NOMO-1 treated with DMSO at 0.1 percent for 48 hours (cell line): ENCODE measurements around the gene CCL7.

ENCODE experiments used
- DNase-seq: peaks from one replicate; lab custom pipeline; 2025; ENCODE audit not compliant: unreplicated experiment; lab: John Stamatoyannopoulos, UW

Gene CCL7

GRCh38 chr17:34246446-34246845 is 23.6 kb upstream of the CCL7 start:
- DNase-seq = peak; percentile 96

GRCh38 chr17:34246881-34247280 is 23.1 kb upstream of the CCL7 start:
- DNase-seq = peak; percentile 31

- DNase-seq = peak; percentile 76
These were observed 21.5 kb upstream of the CCL7 start for GRCh38 chr17:34248511-34249024.

- DNase-seq = no peak
These were observed 21.0 kb upstream of the CCL7 start for GRCh38 chr17:34249061-34249460.

- DNase-seq = no peak
These were observed 20.5 kb upstream of the CCL7 start for GRCh38 chr17:34249478-34249877.

- no peak for DNase-seq
These were observed 18.8 kb upstream of the CCL7 start for GRCh38 chr17:34251186-34251585.

GRCh38 chr17:34252095-34252443 is 18.0 kb upstream of the CCL7 start:
- DNase-seq = peak; percentile 91

GRCh38 chr17:34252444-34253138 is 17.4 kb upstream of the CCL7 start:
- DNase-seq = no peak

- no peak for DNase-seq
These were observed 16.9 kb upstream of the CCL7 start for GRCh38 chr17:34253139-34253525.

GRCh38 chr17:34254146-34254545 is 15.9 kb upstream of the CCL7 start:
- DNase-seq = no peak

- peak; percentile 41 for DNase-seq
These were observed 15.2 kb upstream of the CCL7 start, which contains the start of gene CCL2 for GRCh38 chr17:34254651-34255380. CCL2 (plus strand) TSS chr17:34255285; CDS start chr17:34255350, 65 bp downstream.

- DNase-seq = no peak
These were observed 14.7 kb upstream of the CCL7 start for GRCh38 chr17:34255381-34255732.

- DNase-seq = no peak
These were observed 14.2 kb upstream of the CCL7 start for GRCh38 chr17:34255841-34256240.

- DNase-seq = no peak
These were observed 12.6 kb upstream of the CCL7 start for GRCh38 chr17:34257299-34257985.

GRCh38 chr17:34257986-34258326 is 12.1 kb upstream of the CCL7 start:
- DNase-seq = no peak

- no peak for DNase-seq
These were observed 10.9 kb upstream of the CCL7 start for GRCh38 chr17:34259146-34259545.

- DNase-seq = no peak
These were observed 9.2 kb upstream of the CCL7 start for GRCh38 chr17:34260861-34261260.

GRCh38 chr17:34261568-34262337 is 8.3 kb upstream of the CCL7 start:
- peak; percentile 26 for DNase-seq

- peak; percentile 16 for DNase-seq
These were observed 4.3 kb upstream of the CCL7 start for GRCh38 chr17:34265711-34266110.

- DNase-seq = no peak
These were observed 5.9 kb downstream of the CCL7 start for GRCh38 chr17:34275881-34276280.

- DNase-seq = no peak
These were observed 6.8 kb downstream of the CCL7 start for GRCh38 chr17:34276826-34277225.
